Epidermal melanocyte (primary cell): ENCODE measurements around the gene CYRIA.

Source experiments
- DNase-seq: peaks from one replicate; pipeline ENCODE4 v3.0.0; 2011; ENCODE audit warnings: low spot score; ENCODE audit not compliant: insufficient read length

Gene CYRIA

GRCh38 chr2:16665748-16666448 lies at the start of gene CYRIA:
Gene CYRIA (minus strand): TSS chr2:16665834. CDS start chr2:16588119, 77,715 bp downstream.
- no peak for DNase-seq

DNA sequence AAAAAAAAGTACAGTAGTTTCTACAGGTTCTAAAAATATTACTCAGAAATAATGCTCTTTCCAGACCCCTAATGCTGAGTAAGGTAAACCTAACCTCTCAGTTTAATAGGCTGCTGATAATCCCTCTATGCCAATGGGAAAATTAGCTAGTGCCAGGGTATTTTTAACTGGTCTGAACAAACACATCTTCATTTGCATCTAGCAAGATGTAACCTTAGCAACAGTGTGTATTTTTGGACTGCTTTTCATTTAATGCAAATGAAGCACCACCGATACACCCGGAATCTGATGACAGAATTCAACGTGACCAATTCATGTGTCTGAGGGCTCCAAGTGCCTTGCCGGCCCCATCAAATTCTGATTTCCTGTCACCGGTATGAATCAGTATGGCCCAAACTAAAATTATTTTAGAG lies 47.4 kb upstream of the CYRIA start:
- DNase-seq = no peak

DNA sequence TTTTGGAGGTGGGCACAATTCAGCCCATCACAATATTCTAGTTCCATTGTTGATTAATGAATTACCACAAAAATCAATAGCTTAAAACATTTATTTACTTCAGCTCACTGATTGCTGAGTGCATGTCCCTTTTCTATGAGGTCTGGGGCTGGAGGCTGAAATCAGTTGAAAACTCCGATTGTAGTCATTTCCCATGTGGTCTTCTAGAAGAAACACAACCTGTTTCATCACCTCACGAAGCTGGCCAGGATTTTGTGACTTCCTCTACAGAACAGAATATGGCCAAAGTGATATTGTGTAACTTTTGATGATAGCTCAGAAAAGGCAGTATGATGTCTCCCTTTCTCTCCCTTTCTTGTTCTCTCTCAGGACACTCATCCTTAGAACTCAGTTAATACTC lies 44.1 kb upstream of the CYRIA start:
- no peak for DNase-seq

DNA sequence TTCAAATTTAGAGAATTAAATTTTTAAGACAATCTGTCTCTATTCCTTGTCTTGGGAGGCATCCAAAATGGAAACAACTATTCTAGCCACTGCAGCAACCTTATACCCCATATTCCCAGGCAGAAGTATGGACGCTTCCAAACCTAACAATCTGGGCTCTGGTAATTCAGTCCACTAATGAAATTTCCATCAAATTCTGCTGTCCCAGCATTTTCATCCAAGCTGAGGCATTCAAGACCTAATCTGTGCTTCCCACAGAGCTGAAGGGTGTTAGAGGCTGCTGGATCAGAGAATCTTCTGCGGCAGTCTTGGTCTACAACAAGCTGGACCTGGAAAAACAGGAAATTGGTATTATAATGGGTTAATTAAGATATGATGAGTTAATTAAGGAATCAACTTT lies 42.5 kb upstream of the CYRIA start:
- no peak for DNase-seq

- DNase-seq = no peak
These were observed 41.5 kb upstream of the CYRIA start for GRCh38 chr2:16707014-16707623.

- no peak for DNase-seq
These were observed 35.1 kb upstream of the CYRIA start for GRCh38 chr2:16700551-16701259.

- no peak for DNase-seq
These were observed 28.2 kb upstream of the CYRIA start for GRCh38 chr2:16693854-16694253.

- no peak for DNase-seq
These were observed 25.6 kb upstream of the CYRIA start for GRCh38 chr2:16691261-16691660.

DNA sequence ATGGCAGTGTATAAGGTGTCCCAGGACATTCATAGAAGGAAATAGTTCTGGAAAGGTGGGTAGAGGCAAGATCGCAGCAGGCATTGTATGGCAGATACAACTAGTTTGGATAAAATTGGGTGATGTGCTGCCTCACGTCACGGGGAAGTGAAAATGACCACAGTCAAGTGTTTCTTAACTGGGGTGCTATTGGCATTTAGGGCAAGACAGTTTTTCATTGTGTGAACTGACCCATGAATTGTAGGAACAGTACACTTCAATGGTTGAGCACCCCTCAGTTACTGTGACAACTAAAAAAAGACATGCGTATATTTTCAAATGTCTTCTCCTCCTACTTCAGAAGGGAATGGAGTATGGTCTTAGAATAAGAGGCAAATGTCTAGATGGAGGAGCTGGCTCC lies 22.3 kb upstream of the CYRIA start:
- no peak for DNase-seq

- DNase-seq = no peak
These were observed 21.6 kb upstream of the CYRIA start for GRCh38 chr2:16687222-16687621.

DNA sequence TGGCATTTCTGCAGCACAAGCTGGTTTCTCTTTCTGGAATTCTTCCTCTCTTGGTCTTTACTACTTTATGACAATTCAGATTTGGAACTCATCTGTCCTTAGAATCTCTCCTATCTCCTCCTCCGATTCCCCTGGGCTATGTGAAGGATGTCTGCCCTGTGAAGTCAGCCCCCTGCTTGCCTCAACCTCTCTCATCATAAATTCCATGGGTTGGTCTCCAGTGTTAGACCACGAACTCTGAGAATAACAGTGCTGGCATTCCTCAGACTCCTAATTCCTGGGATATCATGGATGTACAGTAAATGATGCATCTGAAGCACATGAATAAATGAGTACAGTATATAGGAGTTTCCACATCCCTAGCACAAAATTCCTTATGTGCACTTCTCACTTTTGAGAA lies 21.0 kb upstream of the CYRIA start:
- no peak for DNase-seq

DNA sequence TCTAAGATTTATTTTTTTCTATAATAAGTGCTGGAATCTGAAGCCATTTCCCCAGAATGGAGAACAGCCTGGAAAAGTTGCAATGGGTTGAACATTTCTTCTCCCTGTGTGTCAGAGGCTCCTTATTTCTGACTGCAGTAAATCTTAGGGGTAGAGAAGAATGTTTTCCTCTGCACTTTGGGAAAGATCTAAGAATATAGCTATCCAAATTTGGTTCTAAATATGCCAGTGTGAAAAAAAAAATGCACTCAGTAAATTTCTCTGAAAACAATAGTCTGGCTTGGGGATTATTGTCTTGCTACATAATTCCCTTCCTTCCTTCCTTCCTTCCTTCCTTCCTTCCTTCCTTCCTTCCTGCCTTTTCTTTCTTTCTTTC lies 19.7 kb upstream of the CYRIA start:
- DNase-seq = no peak

- no peak for DNase-seq
These were observed 19.2 kb upstream of the CYRIA start for GRCh38 chr2:16684676-16685339.

DNA sequence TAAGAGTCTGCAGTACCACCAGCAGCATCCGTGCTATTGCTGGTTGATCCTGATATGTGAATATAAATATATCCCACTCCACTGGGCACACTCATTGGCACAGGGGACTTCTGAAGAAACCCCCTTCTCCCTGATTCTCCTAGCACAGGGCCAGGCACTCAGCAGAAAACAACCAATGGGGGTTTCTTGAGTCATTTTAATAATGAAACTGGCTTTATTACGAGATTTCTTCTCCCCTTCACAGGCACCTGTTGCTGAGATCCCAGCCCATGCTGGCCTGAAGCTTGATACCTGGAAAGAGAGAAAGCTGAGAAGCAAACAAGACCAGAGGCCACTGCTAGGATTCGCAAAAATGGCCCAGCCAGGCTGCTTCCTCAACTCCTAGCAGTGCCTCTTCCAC lies 17.9 kb upstream of the CYRIA start:
- no peak for DNase-seq

GRCh38 chr2:16682431-16683118 lies 16.9 kb upstream of the CYRIA start:
- DNase-seq = no peak

DNA sequence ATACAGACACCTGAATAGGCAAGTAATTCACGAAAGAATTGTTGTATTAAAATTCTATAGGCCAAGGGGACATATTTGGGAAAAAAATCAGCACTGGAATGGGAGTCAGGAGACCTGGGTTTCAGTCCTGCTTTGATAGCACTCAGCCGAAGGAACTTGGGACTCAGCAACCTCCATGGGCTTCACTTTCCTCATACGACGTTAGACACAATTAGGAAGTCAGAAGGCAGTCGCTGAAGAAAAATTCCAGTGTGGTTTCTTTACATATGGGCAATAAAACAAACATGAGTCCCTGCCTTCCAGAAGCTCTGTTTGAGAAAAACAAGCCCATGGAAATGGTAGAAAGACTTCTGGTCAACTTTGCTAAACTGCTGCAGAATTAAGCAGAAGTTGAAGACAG lies 15.1 kb upstream of the CYRIA start:
- no peak for DNase-seq

GRCh38 chr2:16680304-16680703 lies 14.7 kb upstream of the CYRIA start:
- DNase-seq = no peak

DNA sequence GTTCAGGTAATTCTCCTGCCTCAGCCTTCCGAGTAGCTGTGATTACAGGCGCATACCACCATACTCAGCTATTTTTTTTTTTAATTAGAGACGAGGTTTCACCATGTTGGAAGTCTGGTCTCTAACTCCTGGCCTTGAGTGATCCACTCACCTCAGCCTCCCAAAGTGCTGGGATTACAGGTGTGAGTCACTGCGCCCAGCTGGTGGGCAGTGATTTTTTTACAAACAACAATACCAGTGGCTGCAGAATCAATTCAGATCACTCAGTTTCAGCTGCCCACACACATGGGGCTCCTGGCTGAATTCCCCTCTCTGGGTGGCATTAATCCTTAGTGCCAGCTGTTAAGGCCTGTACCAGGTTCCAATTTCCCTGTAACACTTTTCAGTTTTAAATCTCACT lies 13.3 kb upstream of the CYRIA start:
- no peak for DNase-seq

DNA sequence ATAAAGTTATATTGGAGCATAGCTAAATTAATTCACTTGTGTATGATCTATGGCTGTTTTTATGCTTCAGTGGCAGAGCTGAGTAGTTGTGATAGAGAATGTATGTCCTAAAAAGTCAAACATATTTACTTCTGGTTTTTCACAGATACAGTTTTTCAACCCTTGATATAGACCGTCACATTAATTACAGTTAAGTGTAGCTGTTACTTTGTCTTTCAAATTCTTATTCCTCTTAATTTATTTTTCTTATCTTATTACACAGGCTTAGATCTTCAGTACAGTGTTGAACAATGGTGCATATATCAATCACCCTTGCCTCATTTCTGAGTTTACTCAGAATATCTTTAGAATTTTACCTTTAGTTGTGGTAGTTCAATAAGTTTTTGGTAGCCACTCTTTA lies 12.2 kb upstream of the CYRIA start:
- no peak for DNase-seq

DNA sequence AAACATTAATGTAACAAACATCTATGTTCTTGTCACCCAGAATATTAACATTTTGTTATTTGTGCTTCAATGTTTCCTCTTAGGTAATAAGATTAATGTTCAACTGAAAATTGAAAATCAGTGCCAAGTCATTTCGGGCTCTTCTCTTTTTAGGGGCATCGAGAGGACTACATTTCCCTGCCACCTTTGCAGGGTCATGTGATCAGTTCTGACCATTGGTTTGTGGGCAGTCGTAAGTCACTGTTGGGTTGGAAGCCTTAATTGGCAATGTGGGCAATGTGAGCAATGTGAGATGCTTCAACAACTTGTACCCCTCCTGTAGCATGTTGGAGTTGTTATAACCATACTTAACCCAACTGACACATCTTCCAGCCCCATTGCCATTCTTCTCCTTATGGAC lies 10.1 kb upstream of the CYRIA start:
- DNase-seq = no peak

DNA sequence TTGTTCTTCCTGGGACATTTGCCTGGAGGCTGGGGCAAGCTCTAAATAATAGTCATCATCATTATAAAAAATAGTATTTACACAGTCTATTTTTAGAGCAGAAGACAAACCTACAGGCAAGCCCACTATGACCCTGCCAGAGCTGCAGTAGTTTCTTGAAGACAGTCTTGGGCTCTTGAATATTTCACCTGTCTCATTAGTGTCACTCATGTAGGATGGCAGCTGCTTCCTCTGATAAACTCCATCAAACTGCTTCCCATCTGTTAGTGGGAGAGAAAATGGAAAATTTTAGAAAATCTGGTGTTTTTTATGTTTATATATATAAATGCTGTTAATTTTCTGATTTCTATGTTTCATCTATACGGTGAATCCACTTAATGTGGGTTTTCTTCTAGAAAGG lies 8.5 kb upstream of the CYRIA start:
- no peak for DNase-seq

- no peak for DNase-seq
These were observed 6.1 kb upstream of the CYRIA start for GRCh38 chr2:16671760-16672159.
